Activated gamma-delta T cell treated with Interleukin-2 at 50 U/mL for 16 hours (primary cell): ENCODE measurements around the gene PHEX.

ENCODE experiments used
- DNase-seq: peaks from one replicate; pipeline ENCODE4 v3.0.0-alpha.2; 2020

The PHEX gene

DNA sequence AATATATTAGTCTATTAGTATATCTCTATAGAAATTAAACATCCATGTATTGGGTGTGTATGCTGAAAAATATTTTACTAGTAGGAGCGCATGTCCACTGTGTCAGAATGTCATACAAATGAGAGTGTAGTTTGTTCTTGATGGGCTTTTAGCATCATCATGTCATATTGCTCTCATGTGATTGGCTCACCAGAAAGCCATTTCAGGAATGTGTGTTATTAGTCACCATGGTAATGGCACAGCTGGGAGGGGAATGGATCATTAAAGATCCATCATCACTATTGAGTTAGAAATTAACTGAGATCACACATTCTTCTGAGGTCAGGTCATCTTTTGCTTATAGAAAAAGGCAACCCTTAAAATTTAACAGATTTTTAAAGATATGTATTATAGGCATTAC, 77.3 kb downstream of the PHEX start:
- DNase-seq = no peak

DNA sequence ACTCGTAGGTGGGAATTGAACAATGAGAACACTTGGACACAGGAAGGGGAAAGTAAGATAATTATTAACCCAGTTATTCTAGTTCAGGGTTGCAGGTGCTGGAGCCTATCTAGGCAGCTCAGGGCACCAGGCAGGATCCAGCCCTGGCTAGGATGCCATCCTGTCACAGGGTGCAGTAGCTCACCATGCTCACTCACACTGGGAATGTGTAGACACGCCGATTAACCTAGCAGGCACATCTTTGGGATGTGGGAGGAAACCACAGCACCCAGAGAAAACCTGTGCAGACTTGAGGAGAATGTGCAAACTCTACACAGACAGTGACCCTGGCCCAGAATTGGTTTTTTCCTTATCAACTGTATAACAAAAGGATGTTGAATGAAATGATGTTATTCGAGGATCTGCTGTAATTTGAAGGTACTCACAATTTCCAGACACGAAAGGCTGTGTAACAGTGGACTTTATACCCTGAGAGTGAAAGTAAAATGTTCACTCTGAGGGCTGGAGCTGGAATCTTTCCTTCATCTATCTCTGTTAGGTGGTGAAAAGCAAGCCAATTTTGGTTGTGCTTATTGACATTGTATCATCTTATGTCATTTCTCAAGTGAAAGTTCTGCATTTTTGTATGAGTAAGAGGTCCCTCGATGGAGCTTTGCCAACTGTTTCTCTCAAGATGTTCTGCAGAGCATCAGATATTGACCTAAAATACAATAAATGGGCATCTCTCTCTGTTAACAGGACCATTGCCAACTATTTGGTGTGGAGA, 78.8 kb downstream of the PHEX start:
- DNase-seq = no peak

DNA sequence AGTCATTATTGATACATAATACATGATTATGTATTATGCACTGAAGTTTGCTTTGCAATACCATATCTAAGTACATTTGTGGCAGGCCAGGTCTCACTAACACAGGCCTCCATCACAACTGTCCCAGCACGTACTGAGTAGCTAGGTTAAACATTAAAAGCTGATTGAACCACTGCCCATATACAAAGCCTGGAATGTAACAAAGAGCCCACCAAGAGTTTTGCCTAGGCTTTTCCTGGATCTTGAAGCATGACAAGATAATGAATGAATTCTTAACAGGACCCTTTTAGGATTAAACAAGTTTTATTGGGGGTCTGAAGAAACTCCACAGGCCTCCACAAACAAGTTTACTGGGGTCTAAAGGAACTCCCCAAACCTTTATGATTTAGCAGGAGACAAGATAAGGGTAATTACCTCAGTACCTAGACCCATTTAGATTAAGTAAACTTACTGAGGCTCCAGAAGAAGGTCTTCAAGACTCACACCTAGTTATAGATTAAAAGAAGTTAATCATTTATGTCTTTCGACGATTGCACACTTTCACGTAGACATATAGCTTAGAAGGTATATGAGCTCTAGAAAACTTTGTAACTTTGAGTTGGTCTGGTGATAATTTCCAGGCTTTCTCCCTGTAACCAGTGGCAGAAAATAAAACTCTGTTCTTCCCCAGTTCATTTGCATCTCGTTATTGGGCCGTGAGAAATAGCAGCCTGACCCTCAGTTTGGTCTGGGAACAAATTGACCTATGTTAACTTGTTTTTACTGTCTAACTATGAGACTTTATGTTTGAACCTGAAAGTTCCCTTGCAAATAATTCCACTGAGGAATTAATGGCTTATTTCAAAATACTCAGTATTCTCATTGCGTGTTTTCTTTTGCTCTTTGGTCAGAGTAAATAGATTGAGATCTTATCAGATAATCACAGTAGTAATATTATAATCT, 84.8 kb downstream of the PHEX start:
- DNase-seq = no peak

DNA sequence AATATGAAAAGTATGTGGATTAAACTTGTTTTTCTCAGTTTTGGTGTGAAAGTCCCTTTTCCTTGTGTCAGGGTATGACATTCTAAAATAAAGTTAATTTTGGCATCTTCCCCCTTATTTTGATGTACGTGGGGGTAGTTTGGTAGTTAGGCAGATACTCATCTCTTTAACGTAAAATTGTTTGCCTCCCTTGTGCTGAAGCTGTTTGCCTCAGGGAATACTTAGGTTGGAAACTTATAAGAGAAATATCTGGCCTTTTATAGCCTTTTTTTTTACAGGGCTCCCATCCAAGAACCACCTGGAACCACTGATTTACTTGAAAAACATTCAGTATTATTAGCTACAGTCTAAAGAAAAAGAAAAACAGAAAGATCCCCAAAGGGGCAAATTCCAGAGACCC, 85.5 kb downstream of the PHEX start:
- no peak for DNase-seq

DNA sequence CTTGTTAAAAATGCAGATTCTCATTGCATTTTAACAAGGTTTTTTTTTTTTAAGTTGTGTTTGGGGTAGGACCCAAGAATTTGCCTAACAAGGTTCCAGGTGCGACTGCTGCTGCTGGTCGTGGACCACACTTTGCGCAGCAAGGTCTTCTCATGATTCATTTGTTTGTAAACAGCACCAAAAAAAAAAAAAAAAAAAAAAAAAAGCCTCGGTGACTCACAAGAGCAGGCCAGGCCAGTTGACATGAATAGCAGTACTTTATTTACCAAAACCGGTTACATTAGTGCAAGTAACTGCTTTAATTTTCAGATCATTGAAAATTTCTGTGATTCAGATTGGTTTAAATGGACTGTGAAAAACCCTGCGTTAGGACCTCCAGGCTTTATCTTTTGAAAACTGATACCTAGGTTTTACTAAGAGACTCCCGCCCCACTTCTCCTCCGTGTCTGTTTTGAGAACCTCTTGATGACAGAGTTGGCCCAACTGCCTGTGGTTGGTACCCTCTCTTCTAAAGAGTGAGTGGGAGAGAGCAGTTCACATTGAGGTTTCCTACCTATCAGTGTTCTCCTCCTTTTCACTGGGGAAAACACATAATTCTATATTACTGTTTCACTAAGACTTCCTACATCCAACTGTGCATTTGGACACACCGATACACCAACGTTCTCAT, 86.2 kb downstream of the PHEX start:
- DNase-seq = no peak

DNA sequence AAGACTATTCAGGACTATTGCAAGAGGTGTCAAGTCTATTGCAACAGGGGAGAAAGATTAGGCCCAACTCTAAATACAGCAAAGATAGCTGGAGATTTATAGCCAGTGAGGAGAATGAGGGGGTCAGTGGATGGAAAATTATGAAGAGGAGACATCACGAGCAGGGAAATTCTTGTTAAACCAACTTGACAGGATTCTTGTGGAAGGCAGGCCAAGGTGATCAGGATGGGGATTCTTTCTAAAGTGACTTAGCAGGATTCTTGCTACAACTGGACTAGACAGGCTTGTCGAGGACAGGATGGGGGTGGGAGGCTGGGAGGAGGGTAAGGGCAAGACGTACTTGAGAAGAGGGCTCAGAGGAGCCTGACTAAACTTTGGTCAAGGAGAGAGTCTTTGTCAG, 89.0 kb downstream of the PHEX start:
- no peak for DNase-seq

DNA sequence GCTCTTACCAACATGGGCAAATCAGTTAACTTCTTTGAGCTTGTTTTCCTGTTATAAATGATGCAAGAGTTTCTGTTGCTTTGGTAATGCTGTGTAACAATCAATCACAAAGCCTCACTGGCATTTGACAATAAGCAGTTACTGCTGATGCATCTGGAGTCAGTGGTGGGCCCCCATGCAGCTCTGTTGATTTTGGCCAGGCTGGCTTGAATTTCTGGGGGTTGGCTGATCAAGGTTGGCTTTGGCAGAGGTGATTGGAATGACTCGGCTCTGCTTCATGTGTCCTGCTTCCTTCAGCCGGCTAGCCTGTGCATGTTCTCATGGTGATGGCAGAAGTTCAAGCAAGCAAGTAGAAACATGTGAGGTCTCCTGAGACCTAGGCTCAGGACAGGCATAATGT, 90.4 kb downstream of the PHEX start:
- DNase-seq = no peak

DNA sequence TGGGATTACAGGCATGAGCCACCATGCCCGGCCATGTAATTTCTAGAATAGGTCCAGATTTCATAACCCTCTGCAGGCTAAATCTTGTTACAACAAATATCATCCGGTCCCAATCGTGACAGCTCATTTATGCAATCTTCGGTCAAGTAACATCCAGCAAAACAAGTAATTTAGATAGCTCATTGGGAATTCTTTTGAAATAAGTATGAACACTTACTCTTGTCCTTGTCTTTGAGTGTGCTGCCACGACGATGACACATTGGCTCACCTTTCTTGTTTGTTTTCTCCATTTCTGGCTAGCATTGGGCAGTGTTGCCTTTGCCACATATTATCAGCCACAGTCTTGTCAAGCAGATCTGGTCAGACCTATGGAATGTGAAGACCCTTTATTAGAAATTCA, 92.0 kb downstream of the PHEX start:
- DNase-seq = no peak

DNA sequence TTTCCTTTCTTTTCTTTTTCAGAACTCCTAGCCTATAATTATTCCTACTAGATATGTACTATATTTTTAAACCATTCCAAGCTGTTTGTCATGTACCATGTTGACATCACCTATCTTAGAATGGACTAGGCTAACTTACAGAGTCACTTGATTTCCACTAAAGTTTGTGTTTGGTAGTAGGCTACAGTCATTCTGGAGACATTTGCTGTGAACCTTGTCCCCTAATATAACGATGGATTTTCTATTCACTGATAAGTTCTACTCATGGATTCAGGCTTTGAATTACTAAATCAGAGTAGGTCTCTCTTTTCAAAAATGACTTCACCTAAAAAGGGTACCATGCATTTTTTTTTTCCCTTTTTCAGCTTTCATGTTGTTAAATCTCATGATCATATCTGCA, 93.4 kb downstream of the PHEX start:
- DNase-seq = no peak

DNA sequence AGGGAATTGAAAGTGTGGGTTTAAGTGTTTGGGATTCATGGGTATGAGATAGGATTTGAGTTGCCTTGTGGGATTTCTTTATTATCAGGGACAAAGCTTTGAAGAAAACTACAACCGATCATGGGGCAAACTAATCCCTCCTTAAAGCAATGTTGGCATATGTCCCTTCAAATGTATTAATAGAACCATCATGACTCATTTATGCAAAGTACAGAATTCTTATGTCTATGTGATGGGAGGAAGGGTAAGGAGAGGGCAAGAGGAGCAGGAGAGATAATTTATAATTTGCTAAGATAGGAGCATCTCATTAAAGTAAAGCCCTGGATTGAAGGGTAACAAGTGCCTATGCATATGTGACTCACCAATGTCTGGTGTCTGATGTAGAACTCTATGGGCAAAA, 94.2 kb downstream of the PHEX start:
- DNase-seq = no peak

DNA sequence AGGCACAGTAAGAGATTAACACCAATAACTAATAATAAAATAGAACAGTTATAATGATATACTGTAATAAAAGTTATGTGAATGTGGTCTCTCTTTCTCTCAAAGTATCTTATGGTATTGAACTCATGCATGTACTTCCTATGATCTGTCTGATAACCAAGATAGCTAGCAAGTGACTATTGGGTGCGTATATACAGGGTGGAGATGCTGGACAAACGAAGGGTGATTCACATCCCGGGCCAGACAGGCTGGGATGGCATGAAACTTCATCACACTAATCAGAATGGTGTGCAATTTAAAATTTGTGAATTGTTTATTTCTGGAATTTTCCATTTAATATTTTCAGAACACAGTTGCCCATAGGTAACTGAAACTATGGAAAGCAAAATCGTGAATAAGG, 96.8 kb downstream of the PHEX start:
- DNase-seq = no peak

DNA sequence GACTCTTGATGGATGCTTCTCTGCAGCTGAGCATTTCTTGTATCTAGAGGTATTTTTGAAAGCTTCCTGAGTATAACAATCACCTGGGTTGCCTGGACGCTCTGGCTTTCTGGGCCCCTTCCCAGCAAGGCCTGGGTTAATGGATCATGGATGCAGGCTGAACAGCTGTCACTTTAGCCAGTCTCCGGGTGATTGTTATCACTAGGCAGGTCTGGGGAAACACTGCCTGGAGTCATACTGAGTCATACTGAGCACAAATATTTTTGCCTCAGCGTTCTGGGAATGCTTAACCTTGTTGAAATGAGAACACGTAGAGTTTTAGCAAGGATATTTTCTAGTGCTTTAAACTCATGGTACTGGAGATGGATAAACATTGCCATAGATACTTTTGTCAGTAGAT, 102.6 kb downstream of the PHEX start:
- no peak for DNase-seq

DNA sequence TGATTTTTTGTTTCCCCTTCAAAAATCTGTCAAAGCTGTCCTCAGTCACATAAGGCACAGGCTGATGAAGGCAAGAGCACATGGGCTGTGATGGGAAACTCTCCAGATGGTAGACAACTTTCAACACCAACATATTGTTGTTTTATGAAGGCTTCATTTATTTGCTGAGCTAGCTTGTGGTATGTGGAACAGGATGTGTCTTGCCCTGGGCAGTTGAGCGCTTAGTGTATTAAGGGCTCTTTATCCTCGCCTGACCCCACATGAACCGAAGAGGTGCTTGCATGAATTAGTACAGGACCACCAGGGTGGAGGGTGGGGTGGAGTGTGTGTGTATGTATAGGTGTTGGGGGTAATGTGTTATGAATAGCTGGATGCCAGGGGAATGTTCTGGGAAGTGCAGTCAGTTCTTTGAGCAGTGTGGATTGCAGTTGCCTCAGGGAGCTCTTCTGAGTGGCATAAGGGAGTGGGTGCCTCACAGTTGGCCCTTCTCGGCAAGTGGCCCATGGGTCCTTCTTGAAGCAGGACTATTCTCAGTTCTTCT, 103.1 kb downstream of the PHEX start:
- DNase-seq = no peak

DNA sequence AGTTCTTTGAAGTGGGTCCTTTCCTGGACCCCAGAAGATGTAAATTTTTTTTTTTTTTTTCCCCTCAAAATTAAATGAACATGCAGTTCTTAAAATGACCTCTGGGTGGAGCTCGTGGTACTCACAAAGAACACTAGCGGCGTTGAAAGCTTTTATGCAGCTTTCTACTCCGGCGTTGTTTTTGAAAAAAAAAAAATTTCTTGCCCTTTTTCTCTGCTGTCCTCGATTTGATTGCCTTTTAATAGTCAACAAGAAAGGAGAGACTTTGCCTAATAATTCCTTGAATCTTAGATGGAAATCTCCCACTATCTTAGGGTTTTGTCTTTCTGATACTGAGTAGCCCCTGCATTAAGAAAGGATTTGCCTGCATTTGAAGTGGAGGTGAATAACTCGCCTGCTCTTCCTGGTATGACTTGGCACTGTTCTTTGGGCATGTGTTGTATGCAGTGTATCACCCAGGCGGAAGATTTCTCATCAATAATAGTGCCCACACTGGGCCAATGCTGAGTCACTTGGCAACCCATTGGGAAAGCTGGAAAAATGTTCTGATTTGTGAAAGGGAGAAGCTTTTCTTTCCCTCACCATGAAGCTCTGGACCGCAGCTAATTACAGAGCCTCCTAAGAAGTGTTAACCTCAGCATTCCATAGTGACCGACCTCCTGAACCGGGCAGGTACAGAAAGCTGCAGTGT, 104.0 kb downstream of the PHEX start:
- peak; percentile 12 for DNase-seq

DNA sequence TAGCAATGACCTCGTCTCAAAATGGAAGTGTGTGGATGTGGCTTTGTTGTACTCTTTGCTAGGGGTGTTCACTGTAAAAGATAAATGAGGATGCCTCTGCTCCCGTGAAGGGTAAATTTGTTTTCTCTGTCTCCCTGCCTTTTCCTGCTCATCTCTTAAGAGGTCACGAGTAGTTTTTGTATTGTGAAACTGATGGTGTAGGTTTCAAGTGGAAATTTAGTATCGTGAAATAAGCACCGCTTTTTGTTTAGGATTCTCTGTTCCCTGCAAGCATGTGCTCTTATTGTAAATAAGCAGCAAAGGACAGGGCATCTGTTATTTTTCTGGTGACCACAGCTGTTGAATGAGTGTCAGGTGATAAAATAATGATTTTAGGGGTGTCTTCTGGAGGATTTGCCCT, 104.6 kb downstream of the PHEX start:
- DNase-seq = no peak

DNA sequence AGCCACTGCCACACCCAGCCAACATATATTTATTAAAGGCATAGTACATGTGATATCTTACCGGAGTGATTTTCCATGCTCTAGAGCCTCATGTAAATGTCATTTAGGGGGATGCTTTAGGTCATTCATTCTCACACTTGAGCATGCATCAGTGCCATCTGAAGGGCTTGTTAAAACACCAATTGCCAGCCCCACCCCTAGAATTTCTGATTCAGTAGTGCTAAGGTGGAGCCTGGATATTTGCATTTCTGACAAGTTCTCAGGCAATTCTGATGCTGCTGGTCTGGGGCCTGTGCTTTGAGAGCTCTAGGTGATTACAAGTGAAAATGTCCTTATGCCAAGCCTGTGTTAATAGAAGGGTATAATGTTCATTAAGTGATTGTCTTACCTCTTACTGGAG, 107.7 kb downstream of the PHEX start:
- DNase-seq = no peak

DNA sequence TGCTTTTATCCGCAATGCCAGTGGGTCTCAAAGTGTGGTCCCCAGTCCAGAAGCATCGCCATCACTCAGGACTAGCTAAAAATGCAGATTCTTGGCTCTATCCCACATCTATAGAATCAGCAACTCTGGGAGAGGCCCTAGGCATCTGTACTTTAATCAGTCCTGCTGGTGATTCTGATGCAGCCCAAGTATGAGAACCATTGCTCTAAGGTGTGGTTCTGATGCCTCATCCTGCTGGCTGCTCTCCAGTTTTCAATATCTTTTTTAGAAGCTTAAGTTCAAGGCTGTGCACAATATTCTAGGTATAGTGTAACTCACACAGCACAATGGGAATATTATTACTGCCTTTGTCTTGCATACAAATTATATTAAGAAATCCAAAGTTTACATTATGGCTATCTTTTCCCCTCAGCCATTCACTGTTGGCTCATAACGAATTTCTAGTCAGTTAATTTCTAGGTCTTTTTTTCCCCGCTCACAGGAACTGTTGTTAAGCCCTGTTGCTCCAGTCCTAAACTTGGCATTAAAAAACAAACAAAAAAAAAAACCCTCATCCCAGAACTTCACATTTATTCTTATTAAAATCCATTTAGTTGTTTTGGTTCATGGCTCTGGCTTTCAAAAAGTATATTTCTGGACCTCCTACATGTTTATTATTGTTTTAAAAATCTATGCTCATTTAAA, 109.1 kb downstream of the PHEX start:
- DNase-seq = no peak

DNA sequence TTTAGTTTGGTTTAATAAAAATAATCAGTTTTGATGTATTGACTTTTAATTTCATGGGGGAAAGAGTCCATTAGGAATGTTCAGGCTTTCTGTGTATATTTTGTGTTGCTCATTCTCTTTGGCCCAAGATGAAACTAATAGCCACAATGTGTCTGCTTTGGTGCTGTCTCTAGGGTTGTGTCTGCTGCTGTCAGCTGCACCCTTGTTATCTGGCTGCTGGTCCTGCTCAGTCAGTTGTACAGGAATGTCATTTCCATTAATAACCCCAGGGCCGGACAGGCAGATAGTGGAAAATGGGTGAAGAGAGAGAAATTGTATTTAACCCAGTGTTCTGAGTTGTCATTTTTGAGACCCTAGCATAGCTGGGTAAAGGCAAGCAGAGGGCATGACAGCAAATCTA, 115.1 kb downstream of the PHEX start:
- DNase-seq = no peak

DNA sequence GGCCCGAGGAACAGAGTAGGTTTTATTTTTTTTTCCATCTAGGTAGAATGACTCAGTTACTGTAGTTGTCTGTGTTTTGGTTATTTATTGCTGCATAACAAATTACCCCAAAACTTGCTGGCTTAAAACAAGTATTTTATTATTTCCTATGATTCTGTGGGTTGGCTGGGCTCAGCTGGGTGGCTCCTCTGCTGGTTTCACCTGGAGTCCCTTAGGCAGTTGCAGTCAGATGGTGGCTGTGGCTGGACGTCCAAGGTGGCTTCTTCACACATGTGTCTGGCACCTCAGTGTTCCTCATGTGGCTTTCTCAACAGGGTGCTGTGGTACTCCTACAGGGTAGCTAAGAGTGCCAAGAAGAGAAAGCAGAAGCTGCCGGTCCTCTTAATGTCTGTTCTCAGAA, 115.8 kb downstream of the PHEX start:
- no peak for DNase-seq

DNA sequence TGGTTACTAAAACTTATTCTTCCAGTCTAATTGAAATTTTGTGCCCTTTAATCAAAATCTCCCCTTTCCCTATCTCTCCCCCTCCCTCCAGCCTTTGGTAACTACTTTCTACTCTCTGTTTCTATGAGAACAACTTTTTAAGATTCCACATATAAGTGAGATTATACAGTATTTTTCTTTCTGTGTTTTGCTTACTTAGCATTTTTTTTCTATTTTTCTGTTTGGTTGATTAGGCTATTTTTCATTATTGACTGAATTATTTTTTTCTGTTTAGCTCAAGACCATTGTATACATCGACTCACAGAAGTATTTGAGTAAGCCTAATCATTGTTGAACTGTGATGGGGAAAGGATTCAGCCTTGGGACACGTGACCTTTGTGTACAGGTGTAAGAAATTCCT, 116.4 kb downstream of the PHEX start:
- DNase-seq = no peak

DNA sequence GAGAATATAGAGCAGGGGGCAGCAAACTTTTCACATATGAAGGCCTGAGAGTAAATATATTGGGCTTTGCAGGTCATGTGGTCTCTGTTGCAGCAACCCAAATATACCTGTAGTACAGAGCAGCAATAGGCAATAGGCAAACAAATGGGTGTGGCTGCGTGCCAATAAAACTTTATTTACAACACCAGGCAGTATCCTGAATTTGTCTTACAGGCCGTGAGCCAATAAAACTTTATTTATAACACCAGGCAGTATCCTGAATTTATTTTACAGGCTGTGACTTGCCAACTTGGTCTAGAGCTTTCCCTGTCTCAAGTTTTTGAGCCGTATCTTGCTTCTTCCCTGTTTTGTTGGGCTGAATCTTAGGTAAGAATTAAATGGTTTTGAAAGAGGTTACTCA, 118.2 kb downstream of the PHEX start:
- DNase-seq = no peak

DNA sequence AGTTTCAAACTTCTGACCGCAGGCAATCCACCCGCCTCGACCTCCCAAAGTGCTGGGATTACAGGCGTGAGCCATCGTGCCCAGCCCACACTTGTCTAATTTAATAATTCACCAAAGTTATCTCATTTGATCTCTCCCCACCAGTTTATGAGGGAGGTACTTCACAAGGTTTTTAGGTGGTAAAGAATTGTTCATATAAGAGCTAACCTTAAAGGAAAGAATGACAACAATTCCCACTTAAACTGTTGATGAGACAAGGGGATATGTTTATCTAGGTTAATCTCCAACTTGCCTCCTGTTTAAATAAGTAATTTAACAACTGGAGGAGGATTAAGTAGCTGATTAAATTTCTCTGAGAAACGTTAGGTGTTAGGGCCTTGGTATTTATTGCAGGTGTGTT, 123.0 kb downstream of the PHEX start:
- no peak for DNase-seq
